Measurements from ENCODE around the gene LPP. TPM values are rescaled to one million over a fixed set of nuclear protein-coding genes. Genes with fewer than 3 reads are reported as not detected.

LPP gene
- total RNA-seq, 4 donors from 2014 or later = 1,872 to 3,079 (median 2,300) TPM

- no peaks in the 10 kb centered on the region for H3K27me3 ChIP-seq
- DNase-seq (ENCODE audit: extremely low spot score) = no peak
- WGBS = 79% methylated on average over 4 of the region's 4 CpGs
- no peaks in the 10 kb centered on the region for H3K36me3 ChIP-seq
- intact Hi-C loops (cut with DNase I) = no loop called here
- no peak overlapping the region for H3K4me3 ChIP-seq
- peaks cover 22 to 93% (median 79%) of the 10 kb centered on the region in 4 donors for H3K4me1 ChIP-seq
- H3K27ac ChIP-seq (replicated peaks in 1 of 4) = peak overlapping the region in 3 of 4 donors; percentile 2 to 48 (median 5)
- no peaks in the 10 kb centered on the region for H3K9me3 ChIP-seq
- TF ChIP-seq POLR2A (IDR thresholded peaks at IDR 0.05; ENCODE audit: low read depth) (no peak), CTCF (IDR thresholded peaks at IDR 0.05) (no peak), EP300 (IDR thresholded peaks at IDR 0.05) (no peak), POLR2AphosphoS5 (IDR thresholded peaks at IDR 0.05) (no peak)
Measured at GRCh38 chr3:188470508-188471130, 316.7 kb downstream of the LPP start.

- Histone ChIP-seq H3K4me3 (no peak overlapping the region), H3K27ac (replicated peaks in 1 of 4) (peak overlapping the region in 3 of 4 donors; percentile 25 to 49 (median 45)), H3K9me3 (no peaks in the 10 kb centered on the region), H3K36me3 (no peaks in the 10 kb centered on the region), H3K27me3 (no peaks in the 10 kb centered on the region), H3K4me1 (peaks cover 27 to 93% (median 80%) of the 10 kb centered on the region in 4 donors)
- no peak for DNase-seq (ENCODE audit: extremely low spot score)
- intact Hi-C loops (cut with DNase I) = no loop called here
- TF ChIP-seq EP300 (IDR thresholded peaks at IDR 0.05) = no peak
- no peak for TF ChIP-seq POLR2AphosphoS5 (IDR thresholded peaks at IDR 0.05)
- TF ChIP-seq POLR2A (IDR thresholded peaks at IDR 0.05; ENCODE audit: low read depth) = no peak
- TF ChIP-seq CTCF (IDR thresholded peaks at IDR 0.05) = no peak
Measured at GRCh38 chr3:188471723-188472122, 317.8 kb downstream of the LPP start.

DNA sequence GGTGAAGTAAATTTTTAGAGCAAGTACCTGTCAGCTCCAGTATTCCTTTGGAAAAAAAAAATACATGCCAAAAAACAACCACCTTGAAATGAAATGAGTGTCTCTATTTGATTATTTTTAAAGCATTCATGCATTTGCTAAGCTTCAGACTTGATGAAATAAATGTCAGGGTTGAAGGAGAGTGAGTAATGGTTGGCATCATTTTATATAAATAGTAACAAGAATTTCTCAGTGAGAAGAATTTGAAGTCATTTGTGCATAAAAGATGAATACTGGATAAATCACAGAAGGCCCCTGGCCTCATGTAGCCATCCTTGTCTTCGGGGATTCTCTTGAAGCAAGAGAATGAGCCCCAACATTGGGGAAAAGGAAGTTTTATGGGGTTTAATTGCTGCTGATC, 318.4 kb downstream of the LPP start:
- Histone ChIP-seq H3K9me3 (no peaks in the 10 kb centered on the region), H3K36me3 (no peaks in the 10 kb centered on the region), H3K4me1 (peaks cover 32 to 93% (median 81%) of the 10 kb centered on the region in 4 donors), H3K27ac (replicated peaks in 1 of 4) (peak overlapping the region in 3 of 4 donors; percentile 25 to 49 (median 45)), H3K4me3 (no peak overlapping the region), H3K27me3 (no peaks in the 10 kb centered on the region)
- no peak for DNase-seq (ENCODE audit: extremely low spot score)
- intact Hi-C loops (cut with DNase I) = no loop called here
- TF ChIP-seq POLR2AphosphoS5 (IDR thresholded peaks at IDR 0.05) (peak in 1 of 2 donors; percentile 6), EP300 (IDR thresholded peaks at IDR 0.05) (no peak), CTCF (IDR thresholded peaks at IDR 0.05) (no peak), POLR2A (IDR thresholded peaks at IDR 0.05; ENCODE audit: low read depth) (no peak)
- 65% methylated on average over 1 of the region's 1 CpG for WGBS

DNA sequence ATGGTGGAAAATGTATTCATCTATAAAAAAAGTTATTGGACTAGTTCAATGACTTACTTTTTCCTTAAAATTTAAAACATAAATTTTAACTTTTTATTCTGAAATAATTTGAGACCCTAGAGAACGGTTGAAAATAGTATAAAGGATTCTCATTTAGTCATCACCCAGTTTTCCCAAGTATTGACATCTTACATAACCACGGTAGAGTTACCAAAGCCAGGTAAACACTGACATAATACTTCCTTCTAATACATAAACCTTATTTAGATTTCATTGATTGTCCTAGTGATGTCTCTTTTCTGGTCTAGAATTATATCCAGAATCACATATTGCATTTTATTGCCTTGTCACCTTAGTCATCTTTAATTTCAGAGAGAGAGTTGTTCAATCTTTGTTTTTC, 319.1 kb downstream of the LPP start:
- WGBS = 89% methylated on average over 2 of the region's 2 CpGs
- peaks cover 39 to 93% (median 81%) of the 10 kb centered on the region in 4 donors for H3K4me1 ChIP-seq

More for the DNA sequence above, 319.1 kb downstream of the LPP start:
- no peaks in the 10 kb centered on the region for H3K27me3 ChIP-seq
- H3K27ac ChIP-seq (replicated peaks in 1 of 4) = peak overlapping the region in 3 of 4 donors; percentile 5 to 49 (median 45)
- H3K9me3 ChIP-seq = no peaks in the 10 kb centered on the region
- no peak overlapping the region for H3K4me3 ChIP-seq
- intact Hi-C loops (cut with DNase I) = no loop called here
- TF ChIP-seq POLR2A (IDR thresholded peaks at IDR 0.05; ENCODE audit: low read depth) (no peak), POLR2AphosphoS5 (IDR thresholded peaks at IDR 0.05) (no peak), CTCF (IDR thresholded peaks at IDR 0.05) (no peak), EP300 (IDR thresholded peaks at IDR 0.05) (no peak)
- H3K36me3 ChIP-seq = no peaks in the 10 kb centered on the region
- no peak for DNase-seq (ENCODE audit: extremely low spot score)
